Endothelial cell of umbilical vein (primary cell): ENCODE measurements around the gene FOXD2. TPM values are rescaled to one million over a fixed set of nuclear protein-coding genes. Genes with fewer than 3 reads are reported as not detected.

Experiments
- BruUV-seq: library from RNA; stranded (reverse); fragments of 400-500 nt; replicated peaks from 2 replicates; lab custom pipeline; 2021; lab: Mats Ljungman, UMichigan
- CTCF ChIA-PET: fragments of 300-600, 350-600 bp; sonication (Branson Sonifier 250); formaldehyde crosslinking; loops from one replicate; lab custom pipeline; 2021; ENCODE audit warnings: antibody characterized with exemption, inconsistent platforms; lab: Charles Lee
- POLR2A ChIA-PET: fragments of 300-600, 350-600 bp; sonication (Branson Sonifier 250); formaldehyde crosslinking; loops from one replicate; lab custom pipeline; 2021; ENCODE audit warnings: antibody characterized with exemption, inconsistent platforms; lab: Charles Lee
- DNase-seq: peaks from one replicate; pipeline ENCODE4 v3.0.0-alpha.2; 2011; ENCODE audit warnings: low read depth, low spot score
- FAIRE-seq: peaks from 2 replicates; lab custom pipeline; 2011; peaks lifted over from hg19 to GRCh38; lab: Jason Lieb, UNC
- H2AFZ ChIP-seq: 2 replicates; pipeline ENCODE4 v1.6.0; 2012; ENCODE audit warnings: low read depth, low read length, control low read depth, inconsistent platforms
- H3K27ac ChIP-seq: 2 replicates; pipeline ENCODE4 v1.5.1; 2011; ENCODE audit warnings: low read depth, mild to moderate bottlenecking, control low read depth, low read length, moderate library complexity; ENCODE audit not compliant: insufficient read depth
- H3K27me3 ChIP-seq, 2 experiments: 2 replicates each; pipeline versions ENCODE4 v1.6.0 to v1.6.1; 2011; ENCODE audit warnings: low read length in 2 of 2, mixed read lengths in 1 of 2; ENCODE audit not compliant: control insufficient read depth in 2 of 2, insufficient read depth in 2 of 2
- H3K36me3 ChIP-seq, 2 experiments: 2 replicates in 1 of 2; 3 replicates in 1 of 2; pipeline ENCODE4 v1.5.1; 2011; ENCODE audit warnings: low read length in 2 of 2, mild to moderate bottlenecking in 1 of 2, moderate library complexity in 1 of 2; ENCODE audit not compliant: control insufficient read depth in 2 of 2, insufficient read depth in 2 of 2; ENCODE audit errors: extremely low read depth in 1 of 2
- H3K4me1 ChIP-seq: 3 replicates; pipeline ENCODE4 v1.5.1; 2011; ENCODE audit warnings: mild to moderate bottlenecking, low read length; ENCODE audit not compliant: control insufficient read depth, insufficient read depth; ENCODE audit errors: extremely low read depth
- H3K4me2 ChIP-seq: 2 replicates; pipeline ENCODE4 v1.6.1; 2011; ENCODE audit warnings: low read length, control low read depth, mixed read lengths; ENCODE audit not compliant: insufficient read depth
- H3K4me3 ChIP-seq, 3 experiments: fragments of 200-600 bp in 1 of 3; sonication (generic), shearing (Covaris generic) in 1 of 3; replicated peaks in 1 of 3; 2 replicates each; pipeline ENCODE4 v1.5.1; 2011 to 2016; ENCODE audit warnings: control low read depth in 3 of 3, low read length in 3 of 3, mild to moderate bottlenecking in 2 of 3, inconsistent platforms in 1 of 3, low read depth in 1 of 3, moderate library complexity in 1 of 3; ENCODE audit not compliant: insufficient read depth in 1 of 3
- H3K79me2 ChIP-seq: 2 replicates; pipeline ENCODE4 v1.6.0; 2012; ENCODE audit warnings: low read length, inconsistent platforms; ENCODE audit not compliant: control insufficient read depth, insufficient read depth
- H3K9ac ChIP-seq: replicated peaks from 2 replicates; pipeline ENCODE3; 2011; ENCODE audit warnings: low read length, control low read depth; ENCODE audit not compliant: insufficient read depth; ENCODE audit errors: extremely low read depth
- H3K9me1 ChIP-seq: replicated peaks from 3 replicates; pipeline ENCODE4 v1.6.0; 2011; ENCODE audit warnings: mild to moderate bottlenecking, low read length; ENCODE audit not compliant: control insufficient read depth, insufficient read depth; ENCODE audit errors: extremely low read depth
- H3K9me3 ChIP-seq: replicated peaks from 2 replicates; pipeline ENCODE4 v1.5.1; 2012; ENCODE audit warnings: low read length, inconsistent platforms; ENCODE audit not compliant: control insufficient read depth, insufficient read depth
- H4K20me1 ChIP-seq: replicated peaks from 2 replicates; pipeline ENCODE3; 2011; ENCODE audit warnings: mild to moderate bottlenecking, low read length; ENCODE audit not compliant: control insufficient read depth, insufficient read depth; ENCODE audit errors: extremely low read depth
- EZH2 ChIP-seq: IDR thresholded peaks from 2 replicates; pipeline ENCODE4 v1.6.1; 2012; ENCODE audit warnings: borderline replicate concordance, low read depth, mild to moderate bottlenecking, moderate library complexity, low read length, inconsistent platforms; ENCODE audit not compliant: severe bottlenecking
- GATA2 ChIP-seq: IDR thresholded peaks from 2 replicates; pipeline ENCODE4 v1.7.0; 2011; ENCODE audit warnings: low read depth, mild to moderate bottlenecking, moderate library complexity, mixed read lengths, low read length; ENCODE audit not compliant: insufficient read length, insufficient read depth
- MYC ChIP-seq: IDR thresholded peaks from one replicate; pipeline ENCODE4 v1.6.1; 2011; ENCODE audit warnings: mild to moderate bottlenecking, low read depth, low read length
- POLR2A ChIP-seq: IDR thresholded peaks from 2 replicates; pipeline ENCODE4 v1.6.1; 2012; ENCODE audit warnings: low read depth, mild to moderate bottlenecking, control low read depth, low read length
- POLR2AphosphoS5 ChIP-seq: IDR thresholded peaks from 2 replicates; pipeline ENCODE4 v1.6.1; 2012; ENCODE audit warnings: low read depth, mild to moderate bottlenecking, control low read depth, low read length, moderate library complexity; ENCODE audit not compliant: insufficient read depth
- dilution Hi-C: fragments of 300-500 bp; cut with MboI; formaldehyde crosslinking; loops from one replicate; pipeline ENCODE4 v1.15.0; 2019; ENCODE audit warnings: low sequenced_read_pairs; ENCODE audit not compliant: extremely low pct_ligation_motif_present
- intact Hi-C: fragments of 100-400 bp; cut with micrococcal nuclease; formaldehyde crosslinking; loops from one replicate; pipeline ENCODE4 v1.10.0; 2022
- polyA plus RNA-seq, 4 experiments: library from polyadenylated mRNA; depleted of rRNA in 3 of 4; stranded (reverse) in 3 of 4; unstranded in 1 of 4; fragments of >200 nt; gene quantifications; 2 replicates each; pipeline versions ENCODE4 v1.2.1 to v1.2.3, GENCODE V29; 2011 to 2012; ENCODE audit warnings: missing spikeins in 1 of 4
- total RNA-seq: library from RNA; stranded (reverse); gene quantifications from 2 replicates; pipeline ENCODE4 v1.2.3, GENCODE V29; 2021

The FOXD2 gene
- total and polyA plus RNA-seq, 2 donors (not counting 3 experiments of a cell fraction or from before 2014, with no cell fraction given), result 0.01 to 0.09 TPM

DNA sequence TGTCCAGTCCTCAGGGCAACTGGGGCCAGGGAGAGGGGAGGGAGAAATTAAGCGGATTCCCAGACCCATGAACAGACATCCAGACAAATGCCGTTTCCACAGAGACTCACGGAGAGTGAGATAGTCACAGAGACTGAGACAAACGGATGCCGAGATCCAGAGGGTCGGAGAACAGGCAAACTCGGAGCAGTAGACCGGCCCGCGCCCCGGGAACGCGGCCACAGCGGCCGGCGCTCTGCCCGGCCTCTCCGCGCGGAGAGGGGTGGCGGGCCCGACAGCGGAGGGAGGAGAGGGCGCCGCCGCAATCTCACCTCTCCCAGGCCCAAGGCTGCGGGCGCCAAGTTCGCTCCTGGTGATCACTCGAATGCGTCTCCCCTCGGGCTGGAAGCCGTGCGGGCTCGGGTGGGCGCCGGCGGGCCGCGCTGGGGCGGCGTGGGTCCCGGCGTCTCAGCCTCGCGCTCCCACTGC lies 831 bp upstream of the FOXD2 start:
- CTCF ChIA-PET, result interaction anchor here (0.6 to 12.3 kb wide), 66 partner anchors 8 to 624 kb away, joined by 3 to 691 read pairs (median 4); partner anchors contain the start of genes CMPK1, PDZK1IP1, STIL and TRABD2B
- dilution Hi-C loops, result no loop called here

DNA sequence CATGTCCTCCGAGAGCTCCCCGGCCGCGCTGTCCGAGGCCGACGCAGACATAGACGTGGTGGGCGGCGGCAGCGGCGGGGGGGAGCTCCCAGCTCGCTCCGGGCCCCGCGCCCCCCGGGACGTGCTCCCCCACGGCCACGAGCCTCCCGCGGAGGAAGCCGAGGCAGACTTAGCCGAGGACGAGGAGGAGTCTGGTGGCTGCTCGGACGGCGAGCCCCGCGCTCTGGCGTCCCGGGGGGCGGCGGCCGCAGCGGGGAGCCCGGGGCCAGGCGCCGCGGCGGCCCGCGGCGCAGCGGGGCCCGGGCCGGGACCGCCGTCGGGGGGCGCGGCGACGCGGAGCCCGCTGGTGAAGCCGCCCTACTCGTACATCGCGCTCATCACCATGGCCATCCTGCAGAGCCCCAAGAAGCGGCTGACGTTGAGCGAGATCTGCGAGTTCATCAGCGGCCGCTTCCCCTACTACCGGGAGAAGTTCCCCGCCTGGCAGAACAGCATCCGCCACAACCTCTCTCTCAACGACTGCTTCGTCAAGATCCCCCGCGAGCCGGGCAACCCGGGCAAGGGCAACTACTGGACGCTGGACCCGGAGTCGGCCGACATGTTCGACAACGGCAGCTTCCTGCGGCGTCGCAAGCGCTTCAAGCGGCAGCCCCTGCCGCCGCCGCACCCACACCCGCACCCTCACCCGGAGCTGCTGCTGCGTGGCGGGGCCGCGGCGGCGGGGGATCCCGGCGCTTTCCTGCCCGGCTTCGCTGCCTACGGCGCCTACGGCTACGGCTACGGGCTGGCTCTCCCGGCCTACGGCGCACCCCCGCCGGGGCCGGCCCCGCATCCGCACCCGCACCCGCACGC lies 547 bp downstream of the FOXD2 start:
- H3K9ac ChIP-seq, result no peak overlapping the region
- no peaks in the 10 kb centered on the region for H3K9me3 ChIP-seq
- H3K9me1 ChIP-seq, result no peaks in the 10 kb centered on the region
- no peaks in the 10 kb centered on the region for H3K36me3 ChIP-seq
- intact Hi-C loops, result no loop called here
- H3K79me2 ChIP-seq, result no peaks in the 10 kb centered on the region
- peaks cover 2% of the 10 kb centered on the region for H4K20me1 ChIP-seq
- no TSS peak for BruUV-seq
- CTCF ChIA-PET, result interaction anchor here (0.6 to 12.3 kb wide), 44 partner anchors 9 to 765 kb away, joined by 3 to 691 read pairs (median 5); partner anchors contain the start of genes PDZK1IP1 and STIL
- H2AFZ ChIP-seq, result peak overlapping the region; percentile 64
- no peak overlapping the region for H3K4me2 ChIP-seq
- dilution Hi-C loops, result no loop called here
- no peak for FAIRE-seq
- POLR2A ChIA-PET, result interaction anchor here (0.6 kb wide), 1 partner anchor 51 kb away, joined by 4 read pairs; no protein-coding TSS in a partner anchor
- H3K4me3 ChIP-seq, result peak overlapping the region in 1 of 3 experiments; percentile 55
- no peak overlapping the region for H3K27ac ChIP-seq
- peak; percentile 100 for TF ChIP-seq EZH2
- TF ChIP-seq MYC, result no peak
- peaks cover 46 to 60% of the 10 kb centered on the region in 2 experiments for H3K27me3 ChIP-seq
- H3K4me1 ChIP-seq, result peaks cover 15% of the 10 kb centered on the region
- no peak for DNase-seq

More for the DNA sequence above, 831 bp upstream of the FOXD2 start:
- H3K79me2 ChIP-seq, result no peaks in the 10 kb centered on the region
- H3K27me3 ChIP-seq, result peaks cover 37 to 55% of the 10 kb centered on the region in 2 experiments
- intact Hi-C loops, result loop anchor here (1.0 to 2.0 kb wide), 7 partner anchors 96 to 289 kb away; partner anchors contain the start of gene STIL
- peak overlapping the region; percentile 49 for H3K9ac ChIP-seq
- H3K36me3 ChIP-seq, result no peaks in the 10 kb centered on the region
- TF ChIP-seq MYC, result no peak
- TF ChIP-seq POLR2AphosphoS5, result no peak
- peak; percentile 6 for TF ChIP-seq POLR2A
- no peak for TF ChIP-seq GATA2
- no peaks in the 10 kb centered on the region for H3K9me1 ChIP-seq
- H3K4me1 ChIP-seq, result peaks cover 20% of the 10 kb centered on the region
- H3K4me2 ChIP-seq, result peak overlapping the region; percentile 67
- no peak overlapping the region for H3K27ac ChIP-seq
- BruUV-seq, result no TSS peak
- peak; percentile 48 for DNase-seq
- no peaks in the 10 kb centered on the region for H3K9me3 ChIP-seq
- FAIRE-seq, result no peak
- POLR2A ChIA-PET, result interaction anchor here (0.6 kb wide), 1 partner anchor 123 kb away, joined by 3 read pairs; the partner anchor contains the start of gene STIL
- H4K20me1 ChIP-seq, result no peaks in the 10 kb centered on the region
- peak overlapping the region; percentile 97 for H2AFZ ChIP-seq
- H3K4me3 ChIP-seq, result peak overlapping the region; percentile 55 to 71 (median 57)
